ENCODE data around the gene KCNJ8.

DNA sequence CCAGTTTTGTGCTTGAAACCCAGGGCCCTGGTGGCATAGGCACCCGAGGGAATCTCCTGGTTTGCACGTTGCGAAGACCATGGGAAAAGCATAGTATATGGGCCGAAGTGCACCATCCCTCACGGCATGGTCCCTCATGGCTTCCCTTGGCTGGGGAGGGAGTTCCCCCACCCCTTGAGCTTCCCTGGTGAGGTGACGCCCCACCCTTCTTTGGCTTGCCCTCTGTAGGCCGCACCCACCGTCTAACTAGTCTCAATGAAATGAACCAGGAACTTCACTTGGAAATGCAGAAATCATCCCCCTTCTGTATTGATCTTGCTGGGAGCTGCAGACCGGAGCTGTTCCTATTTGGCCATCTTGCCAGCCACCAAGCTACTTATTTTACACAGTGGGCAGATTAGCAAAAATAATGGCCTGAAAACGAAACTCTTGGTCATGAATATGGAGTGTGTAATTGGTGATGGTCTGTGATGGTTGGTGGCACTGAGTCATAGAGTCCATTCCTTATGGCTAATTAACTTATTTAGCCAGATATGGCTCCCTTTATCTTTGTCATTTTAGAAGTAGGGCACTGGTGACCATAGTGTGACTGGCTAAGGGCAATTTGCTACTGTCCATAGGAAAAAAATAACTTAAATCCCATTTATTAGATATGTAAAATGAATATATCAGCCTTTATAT is 21.3 kb upstream of the KCNJ8 start:
- TF ChIP-seq SP1 (IDR thresholded peaks at IDR 0.05) = no peak
- TF ChIP-seq BHLHE40 (IDR thresholded peaks at IDR 0.05; ENCODE audit: borderline replicate concordance) = no peak
